ENCODE data around the gene ACOXL. TPM values are rescaled to one million over a fixed set of nuclear protein-coding genes. Genes with fewer than 3 reads are reported as not detected.
"Not testable (repeated sequence)": the region's sequence is repeated elsewhere in the genome, so short reads cannot be mapped to it uniquely, and the experiment has no call there.

Gene ACOXL
- total RNA-seq (under 1 TPM in 4 of 7 donors, not detected in 3; 0.17 to 0.24 (median 0.23) TPM), polyA plus RNA-seq (under 1 TPM in 1 of 2 donors, not detected in 1; 0.31 TPM)
- long read RNA-seq, donor 1 = 0 reads
- long read RNA-seq, donor 2 = 0 reads
- long read RNA-seq, donor 3, partial matches to known transcripts = 0 of 1 reads
- long read RNA-seq, donor 3, other reads (novel, unspliced or antisense) = 1 of 1 reads

DNA sequence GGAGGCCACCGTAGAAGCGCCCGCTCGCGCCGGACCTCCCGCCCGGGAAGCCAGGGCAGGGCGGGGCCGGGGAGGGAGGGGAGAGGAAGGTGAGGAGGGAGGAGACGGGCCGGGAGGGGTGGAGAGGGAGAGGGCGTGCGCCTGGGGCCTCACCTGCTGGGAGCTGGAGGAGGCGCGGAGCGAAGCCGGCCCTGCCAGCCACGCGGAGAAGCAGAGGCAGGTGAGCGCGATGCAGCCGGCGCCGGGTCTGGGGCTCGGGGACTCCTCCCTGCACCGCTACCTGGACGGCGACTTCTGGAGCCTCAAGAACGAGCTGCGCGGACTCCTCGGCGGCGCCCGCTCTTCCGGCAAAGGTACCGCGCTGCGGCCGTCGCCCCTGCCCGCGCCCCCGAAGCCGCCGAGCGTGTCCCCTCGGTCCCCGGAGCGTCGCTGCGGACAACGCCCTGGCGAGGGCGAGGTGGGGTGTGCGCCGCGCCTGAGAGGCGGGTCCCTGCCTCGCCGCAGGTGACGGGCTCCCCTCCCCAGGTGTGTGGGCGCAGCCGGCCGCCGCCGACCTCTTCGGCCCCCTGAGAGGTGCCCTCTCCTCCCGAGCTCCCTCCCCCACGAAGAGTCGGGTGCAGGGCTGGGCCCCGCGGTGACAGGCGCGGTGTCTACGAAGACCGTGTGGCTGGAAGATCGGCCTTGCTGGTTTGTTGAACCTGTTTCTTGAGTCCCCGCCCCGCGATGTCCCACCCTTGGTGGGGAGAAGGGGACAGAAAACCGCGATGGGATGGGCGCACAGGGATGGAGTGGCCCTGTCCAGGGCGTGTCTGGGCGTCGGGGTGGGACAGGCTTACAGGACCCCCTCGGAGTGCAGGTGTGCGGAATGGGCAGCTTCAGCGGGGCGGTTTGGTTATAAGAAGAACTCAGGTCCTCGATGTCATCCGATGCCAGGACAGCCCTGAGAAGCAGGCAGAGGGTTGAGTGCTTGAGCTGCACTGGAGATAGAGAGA, at the start of gene ACOXL:
TSS of gene ACOXL (plus strand) at position 152 of the 992 bp plus-strand sequence. CDS start 35,817 bp downstream, outside the sequence.
- Histone ChIP-seq H3K27me3 (no peaks in the 10 kb centered on the region), H3K4me3 (no peak within 1 kb of the TSS), H3K36me3 (no peaks in the 10 kb centered on the region), H3K9me3 (peaks cover 0 to 6% of the 10 kb centered on the region in 2 donors), H3K4me1 (ENCODE audit: insufficient read depth) (peaks cover 3% of the 10 kb centered on the region), H3K27ac (no peak within 1 kb of the TSS)
- intact Hi-C loops (cut with DNase I) = no loop called here
- 2 to 3% (median 2%) methylated on average over 52 to 94 of the region's 94 CpGs for WGBS, 3 donors
- no peak for DNase-seq
- TF ChIP-seq EP300 (IDR thresholded peaks at IDR 0.05) = no peak
- TF ChIP-seq, protein P1, sequence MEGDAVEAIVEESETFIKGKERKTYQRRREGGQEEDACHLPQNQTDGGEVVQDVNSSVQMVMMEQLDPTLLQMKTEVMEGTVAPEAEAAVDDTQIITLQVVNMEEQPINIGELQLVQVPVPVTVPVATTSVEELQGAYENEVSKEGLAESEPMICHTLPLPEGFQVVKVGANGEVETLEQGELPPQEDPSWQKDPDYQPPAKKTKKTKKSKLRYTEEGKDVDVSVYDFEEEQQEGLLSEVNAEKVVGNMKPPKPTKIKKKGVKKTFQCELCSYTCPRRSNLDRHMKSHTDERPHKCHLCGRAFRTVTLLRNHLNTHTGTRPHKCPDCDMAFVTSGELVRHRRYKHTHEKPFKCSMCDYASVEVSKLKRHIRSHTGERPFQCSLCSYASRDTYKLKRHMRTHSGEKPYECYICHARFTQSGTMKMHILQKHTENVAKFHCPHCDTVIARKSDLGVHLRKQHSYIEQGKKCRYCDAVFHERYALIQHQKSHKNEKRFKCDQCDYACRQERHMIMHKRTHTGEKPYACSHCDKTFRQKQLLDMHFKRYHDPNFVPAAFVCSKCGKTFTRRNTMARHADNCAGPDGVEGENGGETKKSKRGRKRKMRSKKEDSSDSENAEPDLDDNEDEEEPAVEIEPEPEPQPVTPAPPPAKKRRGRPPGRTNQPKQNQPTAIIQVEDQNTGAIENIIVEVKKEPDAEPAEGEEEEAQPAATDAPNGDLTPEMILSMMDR (IDR thresholded peaks at IDR 0.05) = no peak
- no peak for TF ChIP-seq POLR2A (IDR thresholded peaks at IDR 0.05)

DNA sequence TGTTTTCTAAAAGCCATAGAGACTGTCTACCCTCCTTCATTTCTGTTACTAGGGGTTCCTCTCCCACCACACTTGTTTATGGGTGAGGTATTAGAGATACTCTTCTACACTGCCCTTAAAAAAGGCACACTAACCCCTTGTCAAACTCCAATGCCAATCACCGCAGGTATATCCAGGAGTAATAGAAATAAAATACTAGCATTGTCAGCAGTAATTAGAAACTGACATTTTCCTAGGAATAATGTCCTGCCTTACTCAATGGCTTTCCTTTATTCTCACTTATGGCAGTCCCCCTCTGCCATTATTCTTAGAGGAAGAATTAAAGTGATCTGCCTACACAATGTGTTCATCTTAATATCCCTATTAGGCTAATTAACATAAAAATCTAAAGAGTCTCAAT, 49.5 kb upstream of the ACOXL start:
- Histone ChIP-seq H3K36me3 (no peaks in the 10 kb centered on the region), H3K4me1 (ENCODE audit: insufficient read depth) (peaks cover 6% of the 10 kb centered on the region), H3K27me3 (no peaks in the 10 kb centered on the region), H3K9me3 (no peaks in the 10 kb centered on the region), H3K27ac (no peak overlapping the region), H3K4me3 (no peak overlapping the region)
- intact Hi-C loops (cut with DNase I) = no loop called here
- DNase-seq = no peak
- TF ChIP-seq, protein P1 (IDR thresholded peaks at IDR 0.05) = no peak
- TF ChIP-seq POLR2A (IDR thresholded peaks at IDR 0.05) (no peak), EP300 (IDR thresholded peaks at IDR 0.05) (no peak)
- 99 to 100% (median 100%) methylated on average over 1 of the region's 1 CpG for WGBS, 3 donors

DNA sequence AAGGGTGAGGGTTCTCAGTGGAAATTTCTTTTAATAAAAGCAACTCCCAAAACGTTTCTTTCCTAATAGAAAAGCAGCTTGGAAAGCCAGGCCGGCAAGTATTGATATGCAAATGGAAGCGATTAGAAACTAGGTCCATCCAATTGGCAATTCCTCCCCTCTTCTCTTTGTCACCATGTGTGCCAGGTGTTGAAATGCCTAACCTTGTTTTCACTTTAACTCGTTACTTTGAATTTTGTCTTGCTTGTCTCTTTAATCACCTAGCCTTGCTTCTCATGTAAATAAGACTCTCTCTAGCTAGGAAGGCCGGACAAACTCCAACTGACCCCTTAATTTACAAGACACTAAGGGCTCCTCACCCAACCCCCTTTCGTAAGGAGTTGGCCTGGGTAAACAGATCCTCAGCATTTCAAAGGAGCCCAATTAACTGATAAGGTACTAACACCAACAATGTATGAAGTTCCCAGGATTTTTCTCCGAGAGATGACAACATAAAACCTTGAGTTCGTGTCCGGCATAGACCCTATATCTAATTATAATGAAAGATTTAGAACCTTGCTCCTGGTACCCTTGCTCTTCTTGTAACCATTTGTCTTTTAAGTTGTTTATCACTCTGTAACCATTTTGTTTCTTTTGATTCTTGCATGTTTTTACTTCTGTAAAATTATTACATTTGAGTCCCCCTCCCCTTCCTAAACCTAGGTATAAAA, 44.4 kb upstream of the ACOXL start:
- H3K4me1 ChIP-seq (ENCODE audit: insufficient read depth); H3K9me3 ChIP-seq; H3K27ac ChIP-seq; H3K27me3 ChIP-seq; intact Hi-C loops (cut with DNase I); H3K4me3 ChIP-seq; H3K36me3 ChIP-seq; DNase-seq: not testable (repeated sequence)
- 49 to 59% (median 52%) methylated on average over 9 of the region's 9 CpGs for WGBS, 3 donors

DNA sequence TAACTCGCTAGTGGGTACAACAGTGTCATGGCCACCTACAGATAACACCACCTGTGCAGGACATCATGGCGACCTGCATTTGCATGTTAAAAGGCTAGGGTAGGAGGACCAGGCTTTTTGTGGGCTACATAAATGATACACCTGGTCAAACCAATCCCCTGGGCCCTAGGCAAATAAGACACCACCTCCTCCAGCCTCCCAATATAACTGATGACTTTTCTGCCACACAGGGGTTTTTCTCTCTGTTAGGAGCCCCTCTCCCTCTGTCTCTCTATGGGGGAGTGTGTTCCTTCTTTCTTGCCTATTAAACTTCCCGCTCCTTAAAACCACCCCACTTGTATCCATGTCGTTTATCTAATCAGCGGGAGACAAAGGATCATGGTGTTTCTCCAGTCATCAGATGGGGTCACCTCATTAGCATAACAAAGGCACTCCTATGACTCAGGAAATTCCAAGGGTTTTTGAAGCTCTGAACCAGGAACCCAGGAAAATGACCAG, 43.7 kb upstream of the ACOXL start:
- Histone ChIP-seq H3K9me3 (no peaks in the 10 kb centered on the region), H3K36me3 (no peaks in the 10 kb centered on the region), H3K27me3 (no peaks in the 10 kb centered on the region), H3K4me1 (ENCODE audit: insufficient read depth) (no peaks in the 10 kb centered on the region), H3K27ac (no peak overlapping the region), H3K4me3 (no peak overlapping the region)
- intact Hi-C loops (cut with DNase I) = no loop called here
- WGBS, 3 donors = 44 to 54% (median 54%) methylated on average over 5 of the region's 5 CpGs
- no peak for DNase-seq
- no peak for TF ChIP-seq POLR2A (IDR thresholded peaks at IDR 0.05)

All from ovary (tissue), 10 donors.